HEK293T (cell line): ENCODE measurements around the gene LRRC8B.

Source experiments
- ARNT ChIP-seq: fragments of 450-650 bp; IDR thresholded peaks from 2 replicates; pipeline ENCODE4 v1.6.1; 2017; ENCODE audit warnings: mild to moderate bottlenecking
- BHLHE40 ChIP-seq: fragments of 450-650 bp; IDR thresholded peaks from 2 replicates; pipeline ENCODE4 v1.6.1; 2016; ENCODE audit warnings: mild to moderate bottlenecking, moderate library complexity, borderline replicate concordance
- CTBP1 ChIP-seq: fragments of 450-650 bp; IDR thresholded peaks from 2 replicates; pipeline ENCODE4 v1.6.1; 2016; ENCODE audit warnings: borderline replicate concordance
- ELF4 ChIP-seq: fragments of 450-650 bp; IDR thresholded peaks from 2 replicates; pipeline ENCODE4 v1.6.1; 2017; ENCODE audit warnings: antibody characterized with exemption
- FOXA1 ChIP-seq: fragments of 450-650 bp; IDR thresholded peaks from 2 replicates; pipeline ENCODE4 v1.6.1; 2016; ENCODE audit warnings: mild to moderate bottlenecking
- FOXM1 ChIP-seq: fragments of 450-650 bp; IDR thresholded peaks from 2 replicates; pipeline ENCODE4 v1.6.1; 2017; ENCODE audit warnings: mild to moderate bottlenecking, borderline replicate concordance
- NFRKB ChIP-seq: fragments of 450-650 bp; IDR thresholded peaks from 2 replicates; pipeline ENCODE4 v1.6.1; 2016; ENCODE audit warnings: mild to moderate bottlenecking, moderate library complexity
- SP1 ChIP-seq: fragments of 450-650 bp; IDR thresholded peaks from 2 replicates; pipeline ENCODE4 v1.6.1; 2017
- SUZ12 ChIP-seq: fragments of 450-650 bp; IDR thresholded peaks from 2 replicates; pipeline ENCODE4 v1.6.1; 2016; ENCODE audit warnings: mild to moderate bottlenecking
- TARDBP ChIP-seq: fragments of 450-650 bp; IDR thresholded peaks from 2 replicates; pipeline ENCODE4 v1.6.1; 2016

DNA sequence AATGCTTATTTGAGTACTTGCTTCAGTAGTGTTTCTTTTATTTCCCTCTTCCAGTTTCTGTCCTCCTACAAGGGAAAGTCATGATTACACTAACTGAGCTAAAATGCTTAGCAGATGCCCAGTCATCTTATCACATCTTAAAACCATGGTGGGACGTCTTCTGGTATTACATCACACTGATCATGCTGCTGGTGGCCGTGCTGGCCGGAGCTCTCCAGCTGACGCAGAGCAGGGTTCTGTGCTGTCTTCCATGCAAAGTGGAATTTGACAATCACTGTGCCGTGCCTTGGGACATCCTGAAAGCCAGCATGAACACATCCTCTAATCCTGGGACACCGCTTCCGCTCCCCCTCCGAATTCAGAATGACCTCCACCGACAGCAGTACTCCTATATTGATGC, 57.9 kb downstream of the LRRC8B start:
- TF ChIP-seq SP1 (no peak), SUZ12 (no peak), ELF4 (no peak), TARDBP (no peak), CTBP1 (no peak), ARNT (no peak), BHLHE40 (no peak), NFRKB (no peak), FOXM1 (no peak), FOXA1 (no peak)
